Hematopoietic multipotent progenitor cell treated with erythropoietin and hydrocortisone succinate and interleukin-3 and kit ligand, for 17 days (in vitro differentiated cells): ENCODE data around the gene LMAN2L.

Experiments used
- DNase-seq: peaks from one replicate; pipeline ENCODE4 v3.0.0-alpha.2; 2015; ENCODE audit warnings: low spot score

LMAN2L gene

DNA sequence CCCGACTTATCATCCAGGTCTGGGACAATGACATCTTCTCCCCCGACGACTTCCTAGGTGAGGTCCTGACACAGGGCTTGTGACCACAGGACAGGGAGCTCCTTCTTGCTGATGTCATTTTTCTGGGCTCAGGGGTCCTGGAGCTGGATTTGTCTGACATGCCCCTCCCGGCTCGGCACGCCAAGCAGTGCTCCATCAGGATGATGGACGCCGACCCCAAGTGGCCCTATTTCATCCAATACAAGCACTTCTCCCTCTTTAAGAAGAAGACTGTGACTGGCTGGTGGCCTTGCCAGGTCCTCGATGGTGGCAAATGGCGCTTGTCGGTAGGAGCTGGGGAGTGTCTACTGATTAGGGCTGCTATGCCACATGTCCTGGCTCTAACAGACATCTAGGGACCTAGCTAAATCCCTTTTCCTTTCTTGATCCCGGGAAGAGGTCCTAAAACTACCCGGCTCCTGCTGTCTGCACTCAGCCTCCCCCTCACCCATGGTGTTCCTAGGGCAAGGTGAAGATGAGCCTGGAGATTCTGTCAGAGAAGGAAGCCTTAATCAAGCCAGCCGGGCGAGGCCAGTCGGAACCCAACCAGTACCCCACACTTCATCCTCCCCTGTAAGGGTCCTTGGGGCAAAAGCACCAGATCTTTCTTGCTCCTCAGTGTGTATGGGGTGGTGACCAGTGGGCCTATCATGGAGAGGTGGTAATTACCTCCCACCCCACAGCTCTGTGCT is 36.7 kb downstream of the LMAN2L start:
- no peak for DNase-seq

- no peak for DNase-seq
Observed at GRCh38 chr2:96702098-96702785, 37.6 kb downstream of the LMAN2L start.

- no peak for DNase-seq
Observed at GRCh38 chr2:96701636-96702035, 38.2 kb downstream of the LMAN2L start.

DNA sequence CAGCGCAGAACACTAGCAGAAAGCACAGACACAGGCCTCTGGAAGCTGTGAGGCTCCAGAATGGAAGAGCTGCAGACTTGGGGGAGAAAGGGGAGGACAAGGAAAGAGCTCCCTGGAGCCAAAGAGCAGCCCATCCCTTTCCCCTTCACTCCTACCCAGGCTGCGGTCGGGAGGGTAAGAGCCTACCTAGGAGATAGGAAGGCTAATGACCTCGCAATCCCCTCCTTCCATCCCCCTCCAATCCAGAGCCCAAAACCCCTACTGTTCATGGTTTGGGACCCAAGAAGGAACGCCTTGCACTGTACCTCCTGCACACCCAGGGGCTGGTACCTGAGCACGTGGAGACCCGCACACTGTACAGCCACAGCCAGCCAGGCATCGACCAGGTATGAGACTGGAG is 39.8 kb downstream of the LMAN2L start:
- DNase-seq, result no peak

- DNase-seq, result no peak
Observed at GRCh38 chr2:96699621-96700020, 40.2 kb downstream of the LMAN2L start.

- no peak for DNase-seq
Observed at GRCh38 chr2:96699021-96699420, 40.8 kb downstream of the LMAN2L start.

DNA sequence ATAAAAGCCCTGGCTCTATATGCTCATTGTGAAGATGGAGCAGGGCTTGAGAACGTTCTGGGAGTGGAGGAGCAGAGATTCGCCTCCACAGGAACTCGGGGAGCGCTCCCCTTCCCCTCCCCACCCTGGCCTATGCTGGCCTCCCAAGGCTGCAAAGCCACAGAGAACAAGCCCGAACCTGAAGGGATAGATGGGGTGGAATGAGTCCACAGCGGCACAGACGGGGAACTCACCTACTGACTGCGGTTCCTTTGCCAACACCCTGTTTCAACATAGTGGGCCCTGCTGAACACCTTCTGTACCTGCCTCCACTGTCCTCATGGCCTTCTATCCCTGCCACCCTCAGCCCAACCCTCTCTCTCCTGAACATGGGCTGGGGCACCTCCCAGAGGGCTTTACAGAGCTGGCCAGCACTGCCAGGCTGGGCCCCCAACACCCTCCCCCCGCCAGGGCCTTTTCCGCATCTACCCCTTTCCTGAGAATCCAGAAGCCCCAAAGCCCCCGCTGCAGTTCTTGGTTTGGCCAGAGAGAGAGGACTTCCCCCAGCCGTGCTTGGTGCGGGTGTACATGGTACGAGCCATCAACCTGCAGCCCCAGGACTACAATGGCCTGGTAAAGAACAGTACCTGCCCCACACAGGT is 41.5 kb downstream of the LMAN2L start:
- no peak for DNase-seq

- no peak for DNase-seq
Observed at GRCh38 chr2:96697476-96697875, 42.4 kb downstream of the LMAN2L start.

- DNase-seq, result no peak
Observed at GRCh38 chr2:96695602-96696001, 44.3 kb downstream of the LMAN2L start.

DNA sequence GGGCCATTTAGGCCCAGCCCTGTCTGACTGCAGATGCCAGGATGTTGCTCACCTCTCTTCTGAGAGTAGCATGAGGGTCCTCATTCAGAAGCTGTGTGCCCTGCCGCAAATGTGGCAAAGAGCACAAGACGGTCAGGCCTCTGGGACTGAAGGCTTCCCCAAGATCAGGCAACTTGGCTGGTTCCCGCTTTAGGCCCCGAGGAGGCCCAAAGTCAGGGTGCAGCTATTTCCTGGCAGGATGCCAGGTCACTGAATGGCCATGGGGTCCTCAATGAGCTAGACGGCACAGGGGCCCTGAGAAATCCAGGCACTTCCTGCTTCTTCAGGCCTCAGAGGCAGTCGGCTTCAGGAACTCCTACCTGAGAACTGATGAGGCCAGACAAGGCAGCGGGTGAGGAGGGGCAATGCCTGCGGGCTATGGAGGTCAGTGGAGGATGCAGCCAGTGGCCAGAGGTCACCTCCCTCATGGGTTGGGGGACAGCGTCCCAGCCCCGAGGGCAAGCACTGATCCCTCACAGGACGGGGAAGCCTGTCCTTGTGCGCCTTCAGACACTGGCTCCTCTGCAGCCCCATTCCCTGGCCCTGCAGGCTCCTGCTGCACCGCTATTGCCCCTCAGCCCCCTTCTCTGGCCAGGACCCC is 44.9 kb downstream of the LMAN2L start:
- DNase-seq, result no peak

DNA sequence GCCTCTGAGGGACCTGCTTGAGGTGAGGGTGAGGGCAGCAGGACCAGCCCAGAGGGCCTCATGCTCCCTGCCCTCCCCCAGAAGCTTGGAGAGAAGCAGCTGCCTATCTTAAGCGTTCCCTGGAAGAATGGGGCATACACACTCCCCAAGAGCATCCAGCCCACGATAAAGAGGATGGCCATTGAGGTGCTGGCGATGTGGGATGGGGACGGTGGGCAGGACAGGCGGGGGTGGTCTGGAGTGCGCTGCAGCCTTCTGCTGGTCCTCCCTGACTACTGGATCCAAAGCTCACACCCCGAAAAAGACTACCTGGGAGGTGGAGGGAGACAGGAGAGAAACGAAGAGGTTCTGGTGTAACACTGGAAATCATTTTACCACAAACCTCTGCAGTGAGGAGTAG is 45.6 kb downstream of the LMAN2L start:
- DNase-seq, result no peak

DNA sequence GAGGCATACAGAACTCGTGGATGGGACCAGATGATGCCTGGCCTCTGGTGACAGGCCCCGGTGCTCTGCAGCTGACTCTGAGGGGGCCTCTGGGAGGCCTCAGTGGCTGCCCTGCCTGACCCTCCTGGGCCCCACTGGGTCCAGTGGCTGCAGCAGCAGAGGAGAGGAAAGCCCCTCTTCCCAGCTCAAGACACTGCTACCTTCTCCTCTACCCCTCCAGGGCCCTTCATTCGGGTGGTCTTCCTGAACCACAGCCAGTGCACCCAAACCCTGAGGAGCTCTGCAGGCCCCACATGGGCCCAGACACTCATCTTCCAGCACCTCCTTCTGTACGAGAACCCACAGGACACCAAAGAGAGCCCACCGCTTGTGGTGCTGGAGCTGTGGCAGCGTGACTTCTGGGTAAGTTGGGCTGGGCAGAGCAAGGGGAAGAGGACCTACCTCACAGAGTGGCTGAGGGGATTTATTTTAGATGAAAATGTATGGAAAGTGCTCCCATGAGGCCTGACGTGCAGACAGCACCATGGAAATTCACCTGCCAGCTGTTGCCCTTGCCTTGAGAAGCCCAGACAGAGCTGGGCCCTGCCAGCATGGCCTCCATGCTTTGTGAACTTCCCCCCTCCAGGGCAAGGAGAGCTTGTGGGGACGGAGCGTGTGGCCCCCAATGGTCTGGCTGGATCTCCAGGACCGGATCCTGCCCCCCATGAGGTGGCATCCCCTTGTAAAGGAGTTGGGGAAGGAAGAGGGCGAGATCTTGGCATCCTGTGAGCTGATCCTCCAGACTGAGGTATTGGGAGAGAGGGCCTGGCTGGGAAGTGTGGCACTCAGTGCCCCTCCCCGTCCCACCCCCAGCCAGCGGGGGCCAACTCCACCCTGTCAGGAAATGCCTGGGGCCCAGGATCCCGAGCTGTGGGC is 46.3 kb downstream of the LMAN2L start:
- DNase-seq, result no peak

- no peak for DNase-seq
Observed at GRCh38 chr2:96692094-96692971, 47.5 kb downstream of the LMAN2L start.

DNA sequence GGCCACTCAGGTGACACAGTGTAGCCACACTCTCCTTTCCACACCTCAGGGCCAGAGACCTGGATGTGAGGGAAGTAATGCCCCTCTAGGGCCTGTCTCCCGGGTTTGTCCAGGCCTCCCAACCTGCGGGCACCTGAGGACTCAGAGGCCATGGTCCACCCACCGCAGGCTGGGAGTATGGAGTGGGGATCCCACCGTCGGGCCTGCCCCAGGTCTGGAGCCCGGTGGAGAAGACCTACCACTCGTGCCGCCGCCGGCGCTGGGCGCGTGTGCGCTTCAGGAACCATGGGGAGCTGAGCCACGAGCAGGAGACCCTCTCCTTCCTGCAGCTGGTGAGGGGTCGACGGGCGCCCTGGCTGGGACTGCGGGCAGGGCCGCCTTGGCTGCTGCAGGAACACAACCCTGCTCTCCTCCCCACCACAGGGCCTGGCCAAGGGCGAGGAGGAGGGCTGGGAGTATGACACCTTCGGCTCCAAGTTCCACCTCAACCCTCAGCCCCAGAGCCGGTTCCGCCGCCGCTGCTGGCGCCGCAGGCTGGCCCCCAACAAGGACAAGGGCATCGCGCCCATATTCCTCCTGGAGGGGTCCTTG is 48.7 kb downstream of the LMAN2L start:
- no peak for DNase-seq

- no peak for DNase-seq
Observed at GRCh38 chr2:96690306-96691021, 49.4 kb downstream of the LMAN2L start.

DNA sequence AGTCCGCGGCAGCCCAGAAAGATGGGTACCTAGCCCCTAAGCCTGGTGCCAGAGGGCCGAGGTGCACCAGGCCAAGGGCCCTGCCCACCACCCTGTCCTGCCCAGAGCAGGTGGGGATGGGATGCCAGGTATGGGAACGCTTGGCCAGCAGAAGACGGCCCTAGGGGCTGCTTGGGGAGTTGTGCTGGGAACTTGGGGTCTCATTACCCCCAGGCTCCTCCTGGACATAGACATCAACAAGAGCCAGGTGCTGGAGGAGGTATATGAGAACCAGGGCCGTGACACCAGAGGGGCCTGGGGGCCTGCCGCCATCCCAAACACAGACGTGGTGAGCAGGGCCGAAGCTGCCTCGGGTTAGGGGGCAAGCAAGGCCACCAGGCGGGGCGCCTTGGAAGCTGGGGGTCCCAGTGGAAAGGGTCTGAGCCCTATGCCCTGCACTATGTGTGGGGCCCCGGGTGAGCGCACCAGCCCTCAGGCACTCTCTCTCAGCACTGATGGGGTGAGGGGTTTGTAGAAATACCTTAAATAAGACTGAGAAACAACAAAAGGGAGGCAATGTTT is 50.4 kb downstream of the LMAN2L start:
- DNase-seq, result no peak

DNA sequence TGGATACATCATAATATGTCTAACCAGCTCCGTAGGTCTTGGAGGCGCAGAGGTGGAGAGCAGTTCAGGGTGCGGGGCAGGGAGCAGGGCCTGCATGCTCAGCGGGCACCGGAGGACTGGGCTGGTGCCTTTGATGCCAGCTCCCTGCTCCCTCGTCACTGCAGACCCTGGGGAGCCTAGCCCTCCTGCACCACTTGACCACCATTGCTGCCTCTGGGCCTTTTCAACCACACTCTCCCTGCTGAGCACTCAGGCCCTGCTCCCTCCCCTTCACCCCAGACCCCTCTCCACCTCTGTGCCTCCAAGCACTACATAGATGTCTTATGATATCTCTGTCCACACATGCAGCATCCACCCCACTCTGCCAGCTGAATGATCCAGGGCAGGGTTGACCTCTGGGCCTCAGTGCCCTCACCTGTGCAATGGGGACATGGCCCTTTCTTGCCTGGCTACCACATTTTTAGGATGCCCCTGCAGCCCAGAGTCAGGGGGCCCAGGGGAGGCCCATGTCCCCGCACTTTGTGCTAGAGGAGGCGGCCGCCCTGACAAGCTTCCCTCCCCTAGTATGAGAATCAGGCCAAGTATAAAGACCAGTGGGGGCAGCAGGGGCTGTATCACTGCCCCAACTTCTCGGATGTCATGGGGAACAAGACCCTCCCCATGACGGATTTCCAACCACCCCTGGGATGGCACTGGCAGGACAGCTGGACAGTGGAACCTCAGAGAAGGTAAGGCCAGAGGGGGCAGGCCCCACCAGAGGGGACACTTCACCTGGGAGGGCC is 51.0 kb downstream of the LMAN2L start:
- DNase-seq, result no peak
